Fibroblast of skin of left biceps (primary cell): Measurements from ENCODE around the gene FCHO1.
"Not testable (repeated sequence)": the region's sequence is repeated elsewhere in the genome, so short reads cannot be mapped to it uniquely, and the experiment has no call there.

Experiments
- DNase-seq, 2 experiments: peaks; one replicate each; pipeline ENCODE4 v3.0.0-alpha.2; 2013; ENCODE audit warnings: low read depth in 2 of 2

The FCHO1 gene

GRCh38 chr19:17762505-17763229 is 11.4 kb downstream of the FCHO1 start:
- DNase-seq, result no peak

- DNase-seq, result no peak
Measured at GRCh38 chr19:17764348-17764747, 13.1 kb downstream of the FCHO1 start.

GRCh38 chr19:17765069-17765618 is 13.9 kb downstream of the FCHO1 start:
- DNase-seq, result no peak

GRCh38 chr19:17766543-17767131 is 15.4 kb downstream of the FCHO1 start:
- no peak for DNase-seq

- no peak for DNase-seq
Measured at GRCh38 chr19:17767559-17767958, 16.3 kb downstream of the FCHO1 start.

- no peak for DNase-seq
Measured at GRCh38 chr19:17770613-17771012, 19.3 kb downstream of the FCHO1 start.

GRCh38 chr19:17772172-17772571 is 20.9 kb downstream of the FCHO1 start:
- peak in 1 of 2 experiments; percentile 10 for DNase-seq

- no peak for DNase-seq
Measured at GRCh38 chr19:17775245-17775927, 24.1 kb downstream of the FCHO1 start.

GRCh38 chr19:17775991-17776803 is 24.9 kb downstream of the FCHO1 start:
- no peak for DNase-seq

GRCh38 chr19:17777840-17778239 is 26.6 kb downstream of the FCHO1 start:
- not testable (repeated sequence) for DNase-seq

- no peak for DNase-seq
Measured at GRCh38 chr19:17778251-17778967, 27.1 kb downstream of the FCHO1 start.

GRCh38 chr19:17778968-17779929 is 28.0 kb downstream of the FCHO1 start:
- DNase-seq, result peak in 1 of 2 experiments; percentile 8

GRCh38 chr19:17780781-17781180 is 29.5 kb downstream of the FCHO1 start:
- DNase-seq, result no peak

GRCh38 chr19:17783721-17784120 is 32.4 kb downstream of the FCHO1 start:
- DNase-seq, result not testable (repeated sequence)

- peak in 1 of 2 experiments; percentile 18 for DNase-seq
Measured at GRCh38 chr19:17784201-17785008, 33.1 kb downstream of the FCHO1 start.

- DNase-seq, result no peak
Measured at GRCh38 chr19:17787274-17787913, 36.1 kb downstream of the FCHO1 start.

GRCh38 chr19:17788632-17789031 is 37.4 kb downstream of the FCHO1 start:
- no peak for DNase-seq

GRCh38 chr19:17790059-17790780 is 38.9 kb downstream of the FCHO1 start:
- DNase-seq, result no peak
